Mucosa of descending colon (tissue), 3 donors: Measurements from ENCODE around the gene PRUNE2. TPM values are rescaled to one million over a fixed set of nuclear protein-coding genes. Genes with fewer than 3 reads are reported as not detected.

Experiments
- ATAC-seq: fragments of 200-7000 bp; cut with Tn5 transposase; one replicate; pipeline ENCODE4 v1.9.1; 2020; ENCODE audit warnings: mild to moderate bottlenecking, moderate library complexity
- DNase-seq, 3 donors: peaks; one replicate each; pipeline ENCODE4 v3.0.0-alpha.2; 2020
- H3K36me3 ChIP-seq: fragments of 200-600 bp; one replicate; pipeline ENCODE4 v1.8.0; 2021; ENCODE audit warnings: low read depth, mild to moderate bottlenecking
- H3K4me1 ChIP-seq: fragments of 200-600 bp; one replicate; pipeline ENCODE4 v1.8.0; 2021; ENCODE audit warnings: low read depth, mild to moderate bottlenecking
- H3K4me3 ChIP-seq: fragments of 200-600 bp; one replicate; pipeline ENCODE4 v1.8.0; 2021; ENCODE audit warnings: mild to moderate bottlenecking
- H3K9me3 ChIP-seq: fragments of 200-600 bp; one replicate; pipeline ENCODE4 v1.8.0; 2021; ENCODE audit warnings: mild to moderate bottlenecking
- CTCF ChIP-seq: fragments of 200-600 bp; IDR thresholded peaks from one replicate; pipeline ENCODE4 v1.8.0; 2022; ENCODE audit warnings: antibody characterized with exemption, mild to moderate bottlenecking
- intact Hi-C, 2 donors: fragments of 100-400 bp; cut with DNase I in 1 of 2; cut with micrococcal nuclease in 1 of 2; formaldehyde crosslinking; loops; one replicate each; pipeline versions ENCODE4 v1.11.0 to v1.11.1; 2022; cut with DNase I, micrococcal nuclease
- total RNA-seq, 3 donors: library from RNA; stranded (reverse); fragmentation: NEBNext Ultra II Directional in 2 of 3; extraction: Animal tissue kit (Norgen Biotek cat#: 25700) in 2 of 3; gene quantifications; one replicate each; pipeline versions ENCODE4 v1.2.1 to v1.2.4, GENCODE V29; 2021 to 2023
- donor health status: DM: no; HTN: no; CAD: no; lungs with moderate emphysema.
- donor health status: DM: no; HTN: no; CAD: no.
- donor health status: DM: no; HTN: yes; CAD: no.

PRUNE2 gene
- total RNA-seq, 3 donors from 2014 or later: 48.2 to 437 (median 62.4) TPM

GRCh38 chr9:76561900-76562299 is 344.0 kb downstream of the PRUNE2 start:
- H3K9me3 ChIP-seq: no peaks in the 10 kb centered on the region
- no peak for DNase-seq
- no peak for ATAC-seq
- intact Hi-C loops: no loop called here
- H3K4me3 ChIP-seq: no peak overlapping the region
- no peaks in the 10 kb centered on the region for H3K36me3 ChIP-seq
- peaks cover 6% of the 10 kb centered on the region for H3K4me1 ChIP-seq
- no peak for TF ChIP-seq CTCF

Other genes starting within 250 kb of the PRUNE2 start
- under 1 TPM in 1 of 3 donors, not detected in 2; 0.38 TPM for gene PCA3, start 141.7 kb downstream of the PRUNE2 start, total RNA-seq
- not detected for gene FOXB2, start 113.5 kb upstream of the PRUNE2 start, total RNA-seq